ENCODE results near the gene MED1.

The MED1 gene

GRCh38 chr17:39461926-39462569 is 11.0 kb upstream of the MED1 start:
- H3K27me3 ChIP-seq (ENCODE audit: control insufficient read depth, low read length): no peaks in the 10 kb centered on the region

GRCh38 chr17:39461113-39461925 is 10.3 kb upstream of the MED1 start, which contains the start of gene CDK12:
Gene CDK12 (plus strand): TSS chr17:39461486. CDS start chr17:39462072, 586 bp downstream.
- Histone ChIP-seq H3K9me2 (replicated peaks; ENCODE audit: control insufficient read depth, low read length) (no peaks in the 10 kb centered on the region), H3K36me3 (ENCODE audit: control insufficient read depth, low read length) (peaks cover 38% of the 10 kb centered on the region), H3K79me2 (ENCODE audit: control insufficient read depth, low read length) (peaks cover 53% of the 10 kb centered on the region), H3K4me2 (ENCODE audit: low read length) (peak within 1 kb of the TSS; percentile 99), H4K20me1 (ENCODE audit: control insufficient read depth, insufficient read depth, low read depth, low read length) (peaks cover 23% of the 10 kb centered on the region), H3K4me3 (ENCODE audit: low read length) (peak within 1 kb of the TSS; percentile 100), H3K27ac (ENCODE audit: low read depth, low read length) (peak within 1 kb of the TSS; percentile 81), H3K9me3 (ENCODE audit: control insufficient read depth, insufficient read depth, low read length) (no peaks in the 10 kb centered on the region), H3F3A (ENCODE audit: control insufficient read depth, insufficient read depth) (no peaks in the 10 kb centered on the region; the same call in 1 of the 2 replicates), H3K4me1 (ENCODE audit: control insufficient read depth, low read length) (peaks cover 20% of the 10 kb centered on the region), H3K27me3 (ENCODE audit: control insufficient read depth, low read length) (no peaks in the 10 kb centered on the region)
- TF ChIP-seq EZH2phosphoT487 (IDR thresholded peaks at IDR 0.05; ENCODE audit: borderline replicate concordance, low read length): no peak
- TF ChIP-seq, protein P1, sequence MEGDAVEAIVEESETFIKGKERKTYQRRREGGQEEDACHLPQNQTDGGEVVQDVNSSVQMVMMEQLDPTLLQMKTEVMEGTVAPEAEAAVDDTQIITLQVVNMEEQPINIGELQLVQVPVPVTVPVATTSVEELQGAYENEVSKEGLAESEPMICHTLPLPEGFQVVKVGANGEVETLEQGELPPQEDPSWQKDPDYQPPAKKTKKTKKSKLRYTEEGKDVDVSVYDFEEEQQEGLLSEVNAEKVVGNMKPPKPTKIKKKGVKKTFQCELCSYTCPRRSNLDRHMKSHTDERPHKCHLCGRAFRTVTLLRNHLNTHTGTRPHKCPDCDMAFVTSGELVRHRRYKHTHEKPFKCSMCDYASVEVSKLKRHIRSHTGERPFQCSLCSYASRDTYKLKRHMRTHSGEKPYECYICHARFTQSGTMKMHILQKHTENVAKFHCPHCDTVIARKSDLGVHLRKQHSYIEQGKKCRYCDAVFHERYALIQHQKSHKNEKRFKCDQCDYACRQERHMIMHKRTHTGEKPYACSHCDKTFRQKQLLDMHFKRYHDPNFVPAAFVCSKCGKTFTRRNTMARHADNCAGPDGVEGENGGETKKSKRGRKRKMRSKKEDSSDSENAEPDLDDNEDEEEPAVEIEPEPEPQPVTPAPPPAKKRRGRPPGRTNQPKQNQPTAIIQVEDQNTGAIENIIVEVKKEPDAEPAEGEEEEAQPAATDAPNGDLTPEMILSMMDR (IDR thresholded peaks at IDR 0.05; ENCODE audit: low read depth, low read length, poor library complexity, severe bottlenecking): no peak

More at GRCh38 chr17:39461926-39462569, 11.0 kb upstream of the MED1 start:
- H3K27ac ChIP-seq (ENCODE audit: low read depth, low read length): peak overlapping the region; percentile 81
- no peaks in the 10 kb centered on the region; the same call in 1 of the 2 replicates for H3F3A ChIP-seq (ENCODE audit: control insufficient read depth, insufficient read depth)
- peak overlapping the region; percentile 100 for H3K4me3 ChIP-seq (ENCODE audit: low read length)
- no peaks in the 10 kb centered on the region for H3K9me2 ChIP-seq (replicated peaks; ENCODE audit: control insufficient read depth, low read length)
- peaks cover 20% of the 10 kb centered on the region for H3K4me1 ChIP-seq (ENCODE audit: control insufficient read depth, low read length)
- peaks cover 23% of the 10 kb centered on the region for H4K20me1 ChIP-seq (ENCODE audit: control insufficient read depth, insufficient read depth, low read depth, low read length)
- no peaks in the 10 kb centered on the region for H3K9me3 ChIP-seq (ENCODE audit: control insufficient read depth, insufficient read depth, low read length)
- no peak for TF ChIP-seq EZH2phosphoT487 (IDR thresholded peaks at IDR 0.05; ENCODE audit: borderline replicate concordance, low read length)
- TF ChIP-seq, protein P1 (IDR thresholded peaks at IDR 0.05; ENCODE audit: low read depth, low read length, poor library complexity, severe bottlenecking): no peak
- peaks cover 60% of the 10 kb centered on the region for H3K79me2 ChIP-seq (ENCODE audit: control insufficient read depth, low read length)
- H3K36me3 ChIP-seq (ENCODE audit: control insufficient read depth, low read length): peaks cover 38% of the 10 kb centered on the region
- peak overlapping the region; percentile 99 for H3K4me2 ChIP-seq (ENCODE audit: low read length)

GRCh38 chr17:39455919-39456318 is 4.9 kb upstream of the MED1 start:
- Histone ChIP-seq H3F3A (ENCODE audit: control insufficient read depth, insufficient read depth) (peaks cover 11% of the 10 kb centered on the region), H3K9me3 (ENCODE audit: control insufficient read depth, insufficient read depth, low read length) (no peaks in the 10 kb centered on the region), H3K4me1 (ENCODE audit: control insufficient read depth, low read length) (peaks cover 19% of the 10 kb centered on the region), H3K36me3 (ENCODE audit: control insufficient read depth, low read length) (peaks cover 1% of the 10 kb centered on the region; the same call in 1 of the 2 replicates), H3K79me2 (ENCODE audit: control insufficient read depth, low read length) (peaks cover 5% of the 10 kb centered on the region), H3K27me3 (ENCODE audit: control insufficient read depth, low read length) (no peaks in the 10 kb centered on the region), H3K9me2 (replicated peaks; ENCODE audit: control insufficient read depth, low read length) (no peaks in the 10 kb centered on the region), H3K27ac (ENCODE audit: low read depth, low read length) (no peak overlapping the region), H4K20me1 (ENCODE audit: control insufficient read depth, insufficient read depth, low read depth, low read length) (no peaks in the 10 kb centered on the region), H3K4me2 (ENCODE audit: low read length) (no peak overlapping the region), H3K4me3 (ENCODE audit: low read length) (no peak overlapping the region)
- no peak for TF ChIP-seq EZH2phosphoT487 (IDR thresholded peaks at IDR 0.05; ENCODE audit: borderline replicate concordance, low read length)
- TF ChIP-seq, protein P1 (IDR thresholded peaks at IDR 0.05; ENCODE audit: low read depth, low read length, poor library complexity, severe bottlenecking): no peak

Data from DOHH2 (cell line).